ENCODE results near the gene NUP43.
A peak's percentile ranks its signal among the peaks of the same experiment; 100 is the strongest.

NUP43 gene

GRCh38 chr6:149711711-149712110 lies 34.6 kb downstream of the NUP43 start:
- H3F3A ChIP-seq (ENCODE audit: low read depth): no peaks in the 10 kb centered on the region
- no peaks in the 10 kb centered on the region for H3K27me3 ChIP-seq (ENCODE audit: insufficient read depth, low read length, poor library complexity, severe bottlenecking)
- no peak for TF ChIP-seq EZH2phosphoT487 (IDR thresholded peaks at IDR 0.05; ENCODE audit: borderline replicate concordance)
- TF ChIP-seq, protein P1, sequence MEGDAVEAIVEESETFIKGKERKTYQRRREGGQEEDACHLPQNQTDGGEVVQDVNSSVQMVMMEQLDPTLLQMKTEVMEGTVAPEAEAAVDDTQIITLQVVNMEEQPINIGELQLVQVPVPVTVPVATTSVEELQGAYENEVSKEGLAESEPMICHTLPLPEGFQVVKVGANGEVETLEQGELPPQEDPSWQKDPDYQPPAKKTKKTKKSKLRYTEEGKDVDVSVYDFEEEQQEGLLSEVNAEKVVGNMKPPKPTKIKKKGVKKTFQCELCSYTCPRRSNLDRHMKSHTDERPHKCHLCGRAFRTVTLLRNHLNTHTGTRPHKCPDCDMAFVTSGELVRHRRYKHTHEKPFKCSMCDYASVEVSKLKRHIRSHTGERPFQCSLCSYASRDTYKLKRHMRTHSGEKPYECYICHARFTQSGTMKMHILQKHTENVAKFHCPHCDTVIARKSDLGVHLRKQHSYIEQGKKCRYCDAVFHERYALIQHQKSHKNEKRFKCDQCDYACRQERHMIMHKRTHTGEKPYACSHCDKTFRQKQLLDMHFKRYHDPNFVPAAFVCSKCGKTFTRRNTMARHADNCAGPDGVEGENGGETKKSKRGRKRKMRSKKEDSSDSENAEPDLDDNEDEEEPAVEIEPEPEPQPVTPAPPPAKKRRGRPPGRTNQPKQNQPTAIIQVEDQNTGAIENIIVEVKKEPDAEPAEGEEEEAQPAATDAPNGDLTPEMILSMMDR (conservative IDR thresholded peaks at IDR 0.05; ENCODE audit: low read length): no peak
- peak overlapping the region; percentile 14 for H3K9ac ChIP-seq (ENCODE audit: low read depth, low read length, poor library complexity, severe bottlenecking)
- H3K4me3 ChIP-seq (ENCODE audit: low read length, poor library complexity, severe bottlenecking): peak overlapping the region; percentile 15
- peaks cover 92% of the 10 kb centered on the region for H4K20me1 ChIP-seq (ENCODE audit: insufficient read depth, low read length, poor library complexity, severe bottlenecking)
- peaks cover 45% of the 10 kb centered on the region for H3K4me1 ChIP-seq (ENCODE audit: insufficient read depth, low read length, poor library complexity, severe bottlenecking)
- no peaks in the 10 kb centered on the region for H3K36me3 ChIP-seq (ENCODE audit: insufficient read depth, low read length)
- H2AFZ ChIP-seq (ENCODE audit: low read length): no peak overlapping the region
- H3K9me2 ChIP-seq (replicated peaks; ENCODE audit: low read depth, low read length): no peaks in the 10 kb centered on the region
- H3K9me3 ChIP-seq (ENCODE audit: insufficient read depth, low read depth, low read length): no peaks in the 10 kb centered on the region
- peak overlapping the region; percentile 55 for H3K4me2 ChIP-seq (ENCODE audit: low read depth, low read length, poor library complexity, severe bottlenecking)
- H3K79me2 ChIP-seq (ENCODE audit: insufficient read depth, low read length): peaks cover 98% of the 10 kb centered on the region

DNA sequence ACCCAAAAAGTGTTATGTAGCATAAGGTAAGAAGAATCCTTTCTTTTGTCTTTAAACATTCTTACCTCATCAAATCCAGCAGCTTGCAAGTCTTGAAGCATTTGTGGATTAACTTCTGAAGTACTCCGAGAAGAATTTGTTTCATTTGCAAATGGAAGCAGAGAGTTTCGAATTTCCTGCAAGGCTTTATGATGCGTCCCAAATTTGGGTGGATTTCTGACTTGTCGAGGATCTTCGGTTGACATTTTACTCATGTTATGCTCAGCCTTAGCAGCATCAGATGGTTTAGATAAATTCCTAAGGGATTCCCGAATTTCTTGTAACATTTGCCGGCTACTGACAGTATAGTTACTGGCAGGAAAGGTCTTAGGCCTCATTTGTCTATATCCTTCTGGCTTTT lies 44.6 kb downstream of the NUP43 start:
- Histone ChIP-seq H4K20me1 (ENCODE audit: insufficient read depth, low read length, poor library complexity, severe bottlenecking) (peaks cover 83% of the 10 kb centered on the region), H3K4me2 (ENCODE audit: low read depth, low read length, poor library complexity, severe bottlenecking) (peak overlapping the region; percentile 11)

DNA sequence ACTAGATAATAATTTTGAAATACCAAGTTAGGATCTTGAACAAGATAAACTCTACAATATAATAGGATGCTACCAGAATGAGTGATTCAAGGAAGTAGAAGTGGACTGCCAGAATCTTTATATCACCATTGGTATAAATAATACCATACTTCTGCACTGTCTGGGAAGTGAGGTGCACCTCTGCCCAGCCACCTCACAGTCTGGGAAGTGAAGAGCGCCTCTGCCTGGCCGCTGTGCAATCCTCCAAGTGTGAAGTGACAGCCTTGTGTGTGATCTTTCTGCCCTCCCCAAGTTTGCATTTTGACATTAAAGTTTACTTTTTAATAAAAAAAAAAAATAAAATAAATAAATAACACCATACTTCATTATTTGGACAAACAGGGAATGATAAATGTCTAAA lies 47.2 kb downstream of the NUP43 start:
- H3K9ac ChIP-seq (ENCODE audit: low read depth, low read length, poor library complexity, severe bottlenecking): no peak overlapping the region
- TF ChIP-seq EZH2phosphoT487 (IDR thresholded peaks at IDR 0.05; ENCODE audit: borderline replicate concordance): no peak
- TF ChIP-seq, protein P1 (conservative IDR thresholded peaks at IDR 0.05; ENCODE audit: low read length): peak; percentile 30; the same call in 1 of the 2 replicates
- no peaks in the 10 kb centered on the region for H3K9me2 ChIP-seq (replicated peaks; ENCODE audit: low read depth, low read length)
- no peaks in the 10 kb centered on the region for H3K27me3 ChIP-seq (ENCODE audit: insufficient read depth, low read length, poor library complexity, severe bottlenecking)
- no peak overlapping the region for H3K4me2 ChIP-seq (ENCODE audit: low read depth, low read length, poor library complexity, severe bottlenecking)
- H3K4me3 ChIP-seq (ENCODE audit: low read length, poor library complexity, severe bottlenecking): no peak overlapping the region
- H3K36me3 ChIP-seq (ENCODE audit: insufficient read depth, low read length): peaks cover 73% of the 10 kb centered on the region
- no peaks in the 10 kb centered on the region for H3K4me1 ChIP-seq (ENCODE audit: insufficient read depth, low read length, poor library complexity, severe bottlenecking)
- no peaks in the 10 kb centered on the region for H3F3A ChIP-seq (ENCODE audit: low read depth)
- H3K79me2 ChIP-seq (ENCODE audit: insufficient read depth, low read length): peaks cover 95% of the 10 kb centered on the region
- no peak overlapping the region for H2AFZ ChIP-seq (ENCODE audit: low read length)
- no peaks in the 10 kb centered on the region for H3K9me3 ChIP-seq (ENCODE audit: insufficient read depth, low read depth, low read length)
- peaks cover 85% of the 10 kb centered on the region for H4K20me1 ChIP-seq (ENCODE audit: insufficient read depth, low read length, poor library complexity, severe bottlenecking)

More for the DNA sequence above, 44.6 kb downstream of the NUP43 start:
- no peak overlapping the region for H3K4me3 ChIP-seq (ENCODE audit: low read length, poor library complexity, severe bottlenecking)
- no peaks in the 10 kb centered on the region for H3K9me2 ChIP-seq (replicated peaks; ENCODE audit: low read depth, low read length)
- no peak overlapping the region for H3K9ac ChIP-seq (ENCODE audit: low read depth, low read length, poor library complexity, severe bottlenecking)
- H3K9me3 ChIP-seq (ENCODE audit: insufficient read depth, low read depth, low read length): no peaks in the 10 kb centered on the region
- H3K79me2 ChIP-seq (ENCODE audit: insufficient read depth, low read length): peaks cover 98% of the 10 kb centered on the region
- H3K27me3 ChIP-seq (ENCODE audit: insufficient read depth, low read length, poor library complexity, severe bottlenecking): no peaks in the 10 kb centered on the region
- TF ChIP-seq EZH2phosphoT487 (IDR thresholded peaks at IDR 0.05; ENCODE audit: borderline replicate concordance): no peak
- TF ChIP-seq, protein P1 (conservative IDR thresholded peaks at IDR 0.05; ENCODE audit: low read length): no peak
- H3F3A ChIP-seq (ENCODE audit: low read depth): no peaks in the 10 kb centered on the region
- H3K36me3 ChIP-seq (ENCODE audit: insufficient read depth, low read length): peaks cover 47% of the 10 kb centered on the region
- no peak overlapping the region for H2AFZ ChIP-seq (ENCODE audit: low read length)
- peaks cover 8% of the 10 kb centered on the region for H3K4me1 ChIP-seq (ENCODE audit: insufficient read depth, low read length, poor library complexity, severe bottlenecking)
